Left lung (tissue), 10 donors: ENCODE measurements around the gene CLC. TPM values are rescaled to one million over a fixed set of nuclear protein-coding genes. Genes with fewer than 3 reads are reported as not detected.

Experiments used
- ATAC-seq: fragments of 200-7000 bp; cut with Tn5 transposase; one replicate; pipeline ENCODE4 v1.9.1; 2020; ENCODE audit warnings: moderate library complexity
- DNase-seq, 4 donors: peaks; one replicate each; pipeline ENCODE4 v3.0.0-alpha.2; 2013 to 2020
- H3K27ac ChIP-seq, 2 donors: fragments of 200-600 bp; sonication (generic) in 1 of 2; one replicate each; pipeline versions ENCODE4 v1.5.0 to v1.8.0; 2020 to 2021
- H3K27me3 ChIP-seq, 2 donors: fragments of 200-600 bp; sonication (generic) in 1 of 2; one replicate each; pipeline versions ENCODE4 v1.5.0 to v1.8.0; 2020 to 2021
- H3K36me3 ChIP-seq, 2 donors: fragments of 200-600 bp; sonication (generic) in 1 of 2; one replicate each; pipeline versions ENCODE4 v1.5.0 to v1.8.0; 2020 to 2021
- H3K4me1 ChIP-seq, 2 donors: fragments of 200-600 bp; one replicate each; pipeline ENCODE4 v1.8.0; 2021
- H3K4me3 ChIP-seq, 2 donors: fragments of 200-600 bp; sonication (generic) in 1 of 2; one replicate each; pipeline versions ENCODE4 v1.5.0 to v1.8.0; 2020 to 2021; ENCODE audit warnings: mild to moderate bottlenecking in 1 of 2
- H3K9me3 ChIP-seq, 2 donors: fragments of 200-600 bp; sonication (generic) in 1 of 2; one replicate each; pipeline versions ENCODE4 v1.5.0 to v1.8.0; 2020 to 2021
- CTCF ChIP-seq, 2 donors: fragments of 200-600 bp; sonication (generic) in 1 of 2; IDR thresholded peaks; one replicate each; pipeline versions ENCODE4 v1.5.0 to v1.8.0; 2021; ENCODE audit warnings: antibody characterized with exemption in 2 of 2
- intact Hi-C, 2 donors: fragments of 100-400 bp; cut with DNase I; formaldehyde crosslinking; loops; one replicate each; pipeline versions ENCODE4 v1.11.2 to v1.14.2; 2022
- polyA plus RNA-seq, 6 donors: library from polyadenylated mRNA; unstranded; fragments of 120-200 nt; gene quantifications; one replicate each; pipeline ENCODE4 v1.2.1, GENCODE V29; 2013; ENCODE audit not compliant: insufficient read length in 6 of 6
- total RNA-seq, 2 donors: library from RNA; stranded (reverse); fragmentation: NEBNext Ultra II Directional; extraction: Animal tissue kit (Norgen Biotek cat#: 25700); gene quantifications; one replicate each; pipeline ENCODE4 v1.2.1, GENCODE V29; 2021
- donor health status: DM: no; HTN: yes; CAD: no.
- donor health status: DM: no; HTN: no; CAD: no.

CLC gene
- total and polyA plus RNA-seq, 8 donors: 1.3 to 2.8 (median 2.0) TPM; not detected in 2

- Histone ChIP-seq H3K4me1 (no peaks in the 10 kb centered on the region), H3K4me3 (no peak overlapping the region), H3K27me3 (peaks cover 0 to 18% of the 10 kb centered on the region in 2 donors), H3K9me3 (no peaks in the 10 kb centered on the region), H3K36me3 (no peaks in the 10 kb centered on the region), H3K27ac (no peak overlapping the region)
- no peak for DNase-seq
- intact Hi-C loops: no loop called here
- ATAC-seq: no peak
- no peak for TF ChIP-seq CTCF (IDR thresholded peaks at IDR 0.05)
Observed at GRCh38 chr19:39740395-39740794, 2.6 kb upstream of the CLC start.

- Histone ChIP-seq H3K4me3 (no peak overlapping the region), H3K36me3 (no peaks in the 10 kb centered on the region), H3K4me1 (no peaks in the 10 kb centered on the region), H3K27ac (no peak overlapping the region), H3K27me3 (peaks cover 0 to 5% of the 10 kb centered on the region in 2 donors), H3K9me3 (no peaks in the 10 kb centered on the region)
- TF ChIP-seq CTCF (IDR thresholded peaks at IDR 0.05): no peak
- no peak for ATAC-seq
- DNase-seq: no peak
- intact Hi-C loops: no loop called here
Observed at GRCh38 chr19:39738814-39739213, 985 bp upstream of the CLC start.

- Histone ChIP-seq H3K27me3 (no peaks in the 10 kb centered on the region), H3K9me3 (no peaks in the 10 kb centered on the region), H3K36me3 (no peaks in the 10 kb centered on the region), H3K27ac (no peak overlapping the region), H3K4me3 (no peak overlapping the region), H3K4me1 (no peaks in the 10 kb centered on the region)
- TF ChIP-seq CTCF (IDR thresholded peaks at IDR 0.05): no peak
- intact Hi-C loops: no loop called here
- ATAC-seq (no peak), DNase-seq (no peak)
Observed at GRCh38 chr19:39737351-39737750, 478 bp downstream of the CLC start.

- Histone ChIP-seq H3K36me3 (no peaks in the 10 kb centered on the region), H3K4me1 (no peaks in the 10 kb centered on the region), H3K27me3 (no peaks in the 10 kb centered on the region), H3K27ac (no peak overlapping the region), H3K4me3 (no peak overlapping the region), H3K9me3 (no peaks in the 10 kb centered on the region)
- DNase-seq (no peak), ATAC-seq (no peak)
- intact Hi-C loops: no loop called here
- no peak for TF ChIP-seq CTCF (IDR thresholded peaks at IDR 0.05)
Observed at GRCh38 chr19:39736088-39736487, 1.7 kb downstream of the CLC start.

- ATAC-seq (no peak), DNase-seq (no peak)
- H3K27ac ChIP-seq: no peak overlapping the region
- no peaks in the 10 kb centered on the region for H3K27me3 ChIP-seq
- TF ChIP-seq CTCF (IDR thresholded peaks at IDR 0.05): no peak
- no peak overlapping the region for H3K4me3 ChIP-seq
- no peaks in the 10 kb centered on the region for H3K4me1 ChIP-seq
- H3K9me3 ChIP-seq: no peaks in the 10 kb centered on the region
- no peaks in the 10 kb centered on the region for H3K36me3 ChIP-seq
- intact Hi-C loops: no loop called here
Observed at GRCh38 chr19:39735688-39736087, 2.1 kb downstream of the CLC start.
